ENCODE measurements around the gene WDR82.

- TF ChIP-seq CTCF (conservative IDR thresholded peaks at IDR 0.05 in 1 of 2, IDR thresholded peaks at IDR 0.05 in 1 of 2; ENCODE audit: low read depth in 1 of 2, low read length in 2 of 2) (no peak), EZH2 (IDR thresholded peaks at IDR 0.05; ENCODE audit: low read length, missing control alignments) (no peak)
Measured at GRCh38 chr3:52294320-52295150, 16.1 kb upstream of the WDR82 start.

Measured in fibroblast of lung (primary cell).